K562 (cell line): Measurements from ENCODE around the gene TSEN34. TPM values are rescaled to one million over a fixed set of nuclear protein-coding genes. Genes with fewer than 3 reads are reported as not detected.

Experiments used
- CUX1 ChIP-seq: fragments of 200-800 bp; sonication (Bioruptor generic); IDR thresholded peaks from 2 replicates; pipeline ENCODE4 v1.6.1; 2016; ENCODE audit warnings: missing genetic modification characterization, missing compliant biosample characterization
- DACH1 ChIP-seq: fragments of 450-650 bp; IDR thresholded peaks from 2 replicates; pipeline ENCODE4 v1.6.1; 2018; ENCODE audit not compliant: partially characterized antibody
- E2F5 ChIP-seq: sonication (generic); formaldehyde crosslinking; IDR thresholded peaks from 2 replicates; pipeline ENCODE4 v1.8.0; 2022; ENCODE audit warnings: mild to moderate bottlenecking, missing genetic modification reagents
- GATA2 ChIP-seq: sonication (generic); formaldehyde crosslinking; IDR thresholded peaks from 2 replicates; pipeline ENCODE4 v1.4.0; 2020; ENCODE audit warnings: mild to moderate bottlenecking, missing genetic modification reagents
- HDAC3 ChIP-seq: fragments of 450-650 bp; IDR thresholded peaks from 2 replicates; pipeline ENCODE4 v1.6.1; 2018; ENCODE audit warnings: borderline replicate concordance, mild to moderate bottlenecking, moderate library complexity; ENCODE audit not compliant: partially characterized antibody
- LEF1 ChIP-seq: fragments of 450-650 bp; IDR thresholded peaks from 2 replicates; pipeline ENCODE4 v1.6.1; 2016; ENCODE audit warnings: mild to moderate bottlenecking
- MCM2 ChIP-seq: fragments of 450-650 bp; IDR thresholded peaks from 2 replicates; pipeline ENCODE4 v1.6.1; 2017; ENCODE audit warnings: low read depth, mild to moderate bottlenecking
- NONO ChIP-seq, 2 experiments: fragments of 200-400 bp in 1 of 2; fragments of 450-650 bp in 1 of 2; formaldehyde crosslinking in 1 of 2; IDR thresholded peaks; 2 replicates each; pipeline ENCODE4 v1.6.1; 2017; ENCODE audit warnings: low read depth in 2 of 2, mild to moderate bottlenecking in 2 of 2, moderate library complexity in 2 of 2, low read length in 1 of 2
- NRF1 ChIP-seq, 2 experiments: fragments of 450-650 bp; IDR thresholded peaks in 1 of 2; conservative IDR thresholded peaks in 1 of 2; 2 replicates each; pipeline ENCODE4 v1.6.1; 2014; ENCODE audit warnings: mild to moderate bottlenecking in 2 of 2
- PTBP1 ChIP-seq: fragments of 200-400 bp; formaldehyde crosslinking; IDR thresholded peaks from 2 replicates; pipeline ENCODE4 v1.6.1; 2017; ENCODE audit warnings: low read depth, low read length
- SIRT6 ChIP-seq: IDR thresholded peaks from one replicate; pipeline ENCODE4 v1.6.1; 2012; ENCODE audit warnings: low read depth, mild to moderate bottlenecking, control low read depth, inconsistent platforms, low read length, moderate library complexity
- SLC30A9 ChIP-seq: fragments of 250-450 bp; sonication (Bioruptor Pico); IDR thresholded peaks from 2 replicates; pipeline ENCODE4 v1.8.0; 2022; ENCODE audit warnings: mild to moderate bottlenecking, moderate library complexity
- SREBF1 ChIP-seq: fragments of 150-350 bp; IDR thresholded peaks from 2 replicates; pipeline ENCODE4 v1.6.1; 2014; ENCODE audit warnings: antibody characterized with exemption, low read depth, low read length, borderline replicate concordance
- TCF3 ChIP-seq: sonication (generic); formaldehyde crosslinking; IDR thresholded peaks from 2 replicates; pipeline ENCODE4 v1.4.0; 2020; ENCODE audit warnings: mild to moderate bottlenecking, missing genetic modification reagents
- UBTF ChIP-seq, 2 experiments: IDR thresholded peaks; 2 replicates each; pipeline ENCODE4 v1.6.1; 2012; ENCODE audit warnings: improper control_type of control experiment in 2 of 2, low read depth in 2 of 2, low read length in 2 of 2, borderline replicate concordance in 1 of 2
- XRCC3 ChIP-seq: fragments of 450-650 bp; IDR thresholded peaks from 2 replicates; pipeline ENCODE4 v1.6.1; 2017; ENCODE audit warnings: mild to moderate bottlenecking, moderate library complexity
- ZNF639 ChIP-seq, 2 experiments: fragments of 200-800 bp in 1 of 2; sonication (Bioruptor generic) in 1 of 2; sonication (generic) in 1 of 2; formaldehyde crosslinking in 1 of 2; IDR thresholded peaks in 1 of 2; conservative IDR thresholded peaks in 1 of 2; 2 replicates each; pipeline versions ENCODE4 v1.5.0 to v1.6.1; 2016 to 2020; ENCODE audit warnings: missing compliant biosample characterization in 1 of 2, missing genetic modification characterization in 1 of 2, missing genetic modification reagents in 1 of 2
- polyA plus RNA-seq, 8 experiments: library from polyadenylated mRNA; depleted of rRNA in 4 of 8; stranded (reverse) in 5 of 8; unstranded in 3 of 8; fragments of >200 nt; fragmentation: Nextera tagmentation in 2 of 8; fragmentation: Illumina TruSeq in 1 of 8; extraction: Ambion mirVana in 2 of 8; extraction: Trizol in 1 of 8; gene quantifications; 2 replicates each; pipeline versions ENCODE4 v1.2.1 to v1.2.3, GENCODE V29; 2011 to 2014; ENCODE audit warnings: inconsistent platforms in 1 of 8, missing spikeins in 1 of 8
- total RNA-seq, 7 experiments: library from RNA; depleted of rRNA in 6 of 7; stranded (reverse); fragments of >200 nt in 6 of 7; fragmentation: Illumina TruSeq in 2 of 7; extraction: Trizol in 2 of 7; gene quantifications; 2 replicates each; pipeline versions ENCODE4 v1.2.1 to v1.2.3, GENCODE V29; 2011 to 2021; ENCODE audit warnings: low replicate concordance in 1 of 7

The TSEN34 gene
- total and polyA plus RNA-seq, 9 of the 15 experiments (the other 6 are each of a cell fraction or from before 2014, with no cell fraction given): 3.1 to 57.6 (median 29.5) TPM

- TF ChIP-seq NRF1 (conservative IDR thresholded peaks at IDR 0.05 in 1 of 2, IDR thresholded peaks at IDR 0.05 in 1 of 2) (peak; percentile 33 to 38; a peak in 1 of 4 replicates), TCF3 (CRISPR knock-in tag) (peak; percentile 89), SLC30A9 (CRISPR knock-in tag) (no peak), MCM2 (no peak), XRCC3 (no peak), UBTF (IDR thresholded peaks at IDR 0.05; ENCODE audit: borderline replicate concordance in 1 of 2, low read depth in 2 of 2, low read length in 2 of 2) (no peak), DACH1 (no peak), PTBP1 (0 out of 2 replicates have a peak, but pooled peaks have one; percentile 17), NONO (IDR thresholded peaks at IDR 0.05; ENCODE audit: low read depth in 2 of 2, low read length in 1 of 2) (no peak), LEF1 (peak; percentile 75; the same call in 1 of the 2 replicates), SIRT6 (no peak), E2F5 (CRISPR knock-in tag) (0 out of 2 replicates have a peak, but pooled peaks have one; percentile 43), ZNF639 (CRISPR knock-in tag; conservative IDR thresholded peaks at IDR 0.05 in 1 of 2, IDR thresholded peaks at IDR 0.05 in 1 of 2) (0 out of 4 replicates have a peak, but pooled peaks of 1 of the 2 experiments have one; percentile 13), GATA2 (CRISPR knock-in tag) (no peak), SREBF1 (peak; percentile 49; the same call in 1 of the 2 replicates), CUX1 (CRISPR knock-in tag) (no peak), HDAC3 (peak; percentile 52)
These were observed 18.8 kb downstream of the TSEN34 start (continued) for GRCh38 chr19:54209811-54210494.
